Heart right ventricle (tissue), 16 donors: ENCODE data around the gene C12orf42. TPM values are rescaled to one million over a fixed set of nuclear protein-coding genes. Genes with fewer than 3 reads are reported as not detected.

Experiments used
- ATAC-seq, 8 donors: fragments of 200-7000 bp; cut with Tn5 transposase; one replicate each; pipeline ENCODE4 v1.9.1; 2020; ENCODE audit warnings: mild to moderate bottlenecking in 8 of 8, moderate library complexity in 8 of 8, moderate number of reproducible peaks in 1 of 8
- DNase-seq, 2 donors: peaks; one replicate each; pipeline ENCODE4 v3.0.0-alpha.2; 2020
- H3K27ac ChIP-seq, 10 donors: fragments of 200-600 bp; sonication (generic) in 2 of 10; one replicate each; pipeline versions ENCODE4 v1.5.0 to v1.8.0; 2020 to 2022; ENCODE audit warnings: mild to moderate bottlenecking in 3 of 10
- H3K27me3 ChIP-seq, 7 donors: fragments of 200-600 bp; one replicate each; pipeline ENCODE4 v1.8.0; 2021 to 2022; ENCODE audit warnings: mild to moderate bottlenecking in 2 of 7
- H3K36me3 ChIP-seq, 9 donors: fragments of 200-600 bp; sonication (generic) in 1 of 9; one replicate each; pipeline versions ENCODE4 v1.5.0 to v1.8.0; 2020 to 2022; ENCODE audit warnings: mild to moderate bottlenecking in 2 of 9
- H3K4me1 ChIP-seq, 9 donors: fragments of 200-600 bp; sonication (generic) in 1 of 9; one replicate each; pipeline versions ENCODE4 v1.5.0 to v1.8.0; 2020 to 2022; ENCODE audit warnings: mild to moderate bottlenecking in 4 of 9
- H3K4me3 ChIP-seq, 10 donors: fragments of 200-600 bp; sonication (generic) in 2 of 10; one replicate each; pipeline versions ENCODE4 v1.5.0 to v1.8.0; 2020 to 2022; ENCODE audit warnings: mild to moderate bottlenecking in 7 of 10, moderate library complexity in 2 of 10
- H3K9me3 ChIP-seq, 11 donors: fragments of 200-600 bp in 10 of 11; sonication (generic) in 2 of 11; one replicate each; pipeline versions ENCODE4 v1.5.0 to v1.8.0; 2013 to 2022; ENCODE audit warnings: mild to moderate bottlenecking in 2 of 11, control low read depth in 1 of 11, moderate library complexity in 1 of 11
- CTCF ChIP-seq, 9 donors: fragments of 200-600 bp; sonication (generic) in 2 of 9; IDR thresholded peaks; one replicate each; pipeline versions ENCODE4 v1.5.0 to v1.8.0; 2021 to 2022; ENCODE audit warnings: antibody characterized with exemption in 9 of 9, mild to moderate bottlenecking in 5 of 9, moderate library complexity in 1 of 9
- WGBS, 2 donors: extraction: QIAGEN DNeasy Blood & Tissue Kit; methylation state at CpG; one replicate each; pipeline ENCODE4 v1.1.7; 2013; ENCODE audit warnings: inconsistent platforms in 1 of 2; 5-methylcytosine and 5-hydroxymethylcytosine counted together
- intact Hi-C, 10 donors: fragments of 100-400 bp; cut with DNase I; formaldehyde crosslinking; loops; one replicate each; pipeline versions ENCODE4 v1.11.1 to v1.14.2; 2022
- polyA plus RNA-seq, 2 donors: library from polyadenylated mRNA; stranded (reverse); fragments of 200-250 nt; gene quantifications; one replicate each; pipeline ENCODE4 v1.2.3, GENCODE V29; 2013
- total RNA-seq, 10 donors: library from RNA; stranded (reverse); fragmentation: NEBNext Ultra II Directional in 3 of 10; extraction: Animal tissue kit (Norgen Biotek cat#: 25700) in 3 of 10; gene quantifications; one replicate each; pipeline versions ENCODE4 v1.2.1 to v1.2.4, GENCODE V29; 2021 to 2023
- donor health status: Arrhythmogenic right ventricular cardiomyopathy.
- donor health status: ischemic (EF 13 %, LVEDD 7.1; RV severe dilation, severe dysfunction).
- donor health status: healthy with polysubstance abuse.
- donor health status: DM: no; HTN: yes; CAD: no.
- donor health status: DM: no; HTN: no; CAD: no.
- donor health status: ischemic (EF 25% LVEDD 6.9; RV normal size, moderate dysfunction).
- donor health status: ischemic (EF 25% LVEDD 5.7; RV mildly dilated, moderate dysfunction).
- donor health status: healthy.
- donor health status: DM: yes; HTN: yes; CAD: no.
- donor health status: Ischemic cardiomyopathy.
- donor health status: ischemic (EF 35%, LVEDD 5.7; RV mildly dilated, moderate dysfunction).
- donor health status: nonischemic (EF 11% LVEDD 7.7; RV severe dilation, severe dysfunction).
- donor health status: DM: yes; HTN: yes; CAD: no.
- donor health status: PGD.
- donor health status: ischemic (EF 29% LVEDD 5.4; RV normal size, mild dysfunction).
- donor health status: nonischemic (EF 23%, LVEDD 6.1; RV moderate dilation, normal function).

C12orf42 gene
- total and polyA plus RNA-seq, 12 donors: 0.21 TPM; not detected in 11

GRCh38 chr12:103368167-103368566, 127.6 kb downstream of the C12orf42 start:
- H3K4me3 ChIP-seq: no peak overlapping the region

GRCh38 chr12:103354403-103354802, 141.4 kb downstream of the C12orf42 start:
- Histone ChIP-seq H3K9me3 (peaks cover 0 to 9% (median 0%) of the 10 kb centered on the region in 11 donors), H3K27me3 (no peaks in the 10 kb centered on the region), H3K4me1 (no peaks in the 10 kb centered on the region), H3K36me3 (no peaks in the 10 kb centered on the region), H3K27ac (no peak overlapping the region), H3K4me3 (no peak overlapping the region)
- ATAC-seq (no peak), DNase-seq (no peak)
- 50 to 78% methylated on average over 2 of the region's 2 CpGs for WGBS, 2 donors
- no peak for TF ChIP-seq CTCF (IDR thresholded peaks at IDR 0.05)
- intact Hi-C loops: no loop called here

More at GRCh38 chr12:103368167-103368566, 127.6 kb downstream of the C12orf42 start:
- ATAC-seq (no peak), DNase-seq (no peak)
- Histone ChIP-seq H3K9me3 (peaks cover 0 to 31% (median 4%) of the 10 kb centered on the region in 11 donors), H3K27ac (no peak overlapping the region), H3K4me1 (no peaks in the 10 kb centered on the region), H3K27me3 (no peaks in the 10 kb centered on the region), H3K36me3 (no peaks in the 10 kb centered on the region)
- WGBS, 2 donors: 85 to 90% methylated on average over 1 of the region's 1 CpG
- intact Hi-C loops: no loop called here
- no peak for TF ChIP-seq CTCF (IDR thresholded peaks at IDR 0.05)

GRCh38 chr12:103353913-103354312, 141.9 kb downstream of the C12orf42 start:
- TF ChIP-seq CTCF (IDR thresholded peaks at IDR 0.05): no peak
- H3K36me3 ChIP-seq: no peaks in the 10 kb centered on the region
- H3K4me1 ChIP-seq: no peaks in the 10 kb centered on the region
- peaks cover 0 to 9% (median 0%) of the 10 kb centered on the region in 11 donors for H3K9me3 ChIP-seq
- no peak overlapping the region for H3K4me3 ChIP-seq
- intact Hi-C loops: no loop called here
- 87 to 88% methylated on average over 4 of the region's 4 CpGs for WGBS, 2 donors
- no peaks in the 10 kb centered on the region for H3K27me3 ChIP-seq
- no peak overlapping the region for H3K27ac ChIP-seq
- ATAC-seq (no peak), DNase-seq (no peak)

GRCh38 chr12:103350116-103350515, 145.7 kb downstream of the C12orf42 start:
- 77 to 79% methylated on average over 5 of the region's 5 CpGs for WGBS, 2 donors
- DNase-seq (no peak), ATAC-seq (no peak)
- Histone ChIP-seq H3K4me1 (no peaks in the 10 kb centered on the region), H3K9me3 (peaks cover 0 to 11% (median 0%) of the 10 kb centered on the region in 11 donors), H3K4me3 (no peak overlapping the region), H3K27ac (no peak overlapping the region), H3K27me3 (no peaks in the 10 kb centered on the region), H3K36me3 (no peaks in the 10 kb centered on the region)
- TF ChIP-seq CTCF (IDR thresholded peaks at IDR 0.05): no peak
- intact Hi-C loops: no loop called here
